Omental fat pad (tissue), 4 donors: Measurements from ENCODE around the gene PARN. TPM values are rescaled to one million over a fixed set of nuclear protein-coding genes. Genes with fewer than 3 reads are reported as not detected.

Experiments used
- ATAC-seq: fragments of 150-250 bp; one replicate; pipeline ENCODE4 v1.9.1; 2016; ENCODE audit warnings: mild to moderate bottlenecking, moderate library complexity; ENCODE audit not compliant: low FRiP score
- DNase-seq: peaks from one replicate; pipeline ENCODE4 v3.0.0-alpha.2; 2019; ENCODE audit warnings: low spot score
- CTCF ChIP-seq, 3 donors: fragments of 450-650 bp; IDR thresholded peaks; one replicate each; pipeline ENCODE4 v1.5.1; 2016 to 2017; ENCODE audit warnings: antibody characterized with exemption in 3 of 3, mild to moderate bottlenecking in 3 of 3, moderate library complexity in 2 of 3
- total RNA-seq, 4 donors: library from RNA; depleted of rRNA; stranded (reverse); fragments of >200 nt; gene quantifications; one replicate each; pipeline ENCODE4 v1.1.0, GENCODE V29; 2016

PARN gene
- total RNA-seq, 4 donors from 2014 or later, result 23.0 to 34.8 (median 26.4) TPM

GRCh38 chr16:14668556-14669223 is 38.6 kb upstream of the PARN start:
- ATAC-seq, result no peak
- TF ChIP-seq CTCF (IDR thresholded peaks at IDR 0.05), result no peak
- DNase-seq, result no peak

GRCh38 chr16:14667347-14668266 is 37.5 kb upstream of the PARN start:
- ATAC-seq (no peak), DNase-seq (no peak)
- no peak for TF ChIP-seq CTCF (IDR thresholded peaks at IDR 0.05)

GRCh38 chr16:14658063-14658462 is 28.0 kb upstream of the PARN start:
- DNase-seq, result no peak
- TF ChIP-seq CTCF (IDR thresholded peaks at IDR 0.05), result no peak
- no peak for ATAC-seq

- ATAC-seq (no peak), DNase-seq (no peak)
- TF ChIP-seq CTCF (IDR thresholded peaks at IDR 0.05), result no peak
These were observed 22.7 kb upstream of the PARN start for GRCh38 chr16:14652726-14653125.

- ATAC-seq (no peak), DNase-seq (no peak)
- TF ChIP-seq CTCF (IDR thresholded peaks at IDR 0.05), result no peak
These were observed 20.6 kb upstream of the PARN start for GRCh38 chr16:14650629-14651028.

GRCh38 chr16:14649816-14650215 is 19.8 kb upstream of the PARN start:
- TF ChIP-seq CTCF (IDR thresholded peaks at IDR 0.05), result no peak
- ATAC-seq (no peak), DNase-seq (no peak)
